ENCODE measurements around the gene CHIC2. TPM values are rescaled to one million over a fixed set of nuclear protein-coding genes. Genes with fewer than 3 reads are reported as not detected.
A peak's percentile ranks its signal among the peaks of the same experiment; 100 is the strongest.
"Not testable (repeated sequence)": the region's sequence is repeated elsewhere in the genome, so short reads cannot be mapped to it uniquely, and the experiment has no call there.

The CHIC2 gene
- polyA plus RNA-seq, 3 donors, result 23.1 to 83.3 (median 73.4) TPM

DNA sequence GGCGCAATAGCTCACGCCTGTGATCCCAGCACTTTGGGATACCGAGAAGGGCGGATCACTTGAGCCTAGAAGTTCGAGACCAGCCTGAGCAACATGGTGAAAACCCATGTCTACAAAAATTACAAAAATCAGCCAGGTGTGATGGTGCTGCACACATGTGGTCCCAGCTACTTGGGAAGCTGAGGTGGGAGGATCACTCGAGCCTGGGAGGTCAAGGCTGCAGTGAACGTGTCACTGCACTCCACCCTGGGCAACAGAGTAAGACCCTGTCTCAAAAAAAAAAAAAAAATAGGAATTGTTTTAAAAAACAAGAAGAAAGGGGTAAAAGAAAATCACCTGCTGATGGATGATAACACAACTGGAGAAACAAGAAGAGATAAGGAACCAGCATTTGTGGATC is 38.8 kb downstream of the CHIC2 start:
- H3K4me3 ChIP-seq (replicated peaks in 1 of 3; ENCODE audit: low read depth in 2 of 3, low read length in 3 of 3), result no peak overlapping the region
- no peak overlapping the region for H3K27ac ChIP-seq (ENCODE audit: low read depth in 1 of 2, low read length in 2 of 2)
- peaks cover 14 to 21% of the 10 kb centered on the region in 2 donors for H3K36me3 Mint-ChIP-seq
- no peaks in the 10 kb centered on the region for H3K9me3 ChIP-seq (replicated peaks in 1 of 2; ENCODE audit: control insufficient read depth in 1 of 2, insufficient read depth in 1 of 2, low read length in 2 of 2)
- DNase-seq, result no peak
- H3K79me2 ChIP-seq (ENCODE audit: insufficient read depth, low read length), result peaks cover 67% of the 10 kb centered on the region
- H3K4me2 ChIP-seq (replicated peaks; ENCODE audit: extremely low read depth, low read length, poor library complexity, severe bottlenecking), result no peak overlapping the region
- TF ChIP-seq, protein P1, sequence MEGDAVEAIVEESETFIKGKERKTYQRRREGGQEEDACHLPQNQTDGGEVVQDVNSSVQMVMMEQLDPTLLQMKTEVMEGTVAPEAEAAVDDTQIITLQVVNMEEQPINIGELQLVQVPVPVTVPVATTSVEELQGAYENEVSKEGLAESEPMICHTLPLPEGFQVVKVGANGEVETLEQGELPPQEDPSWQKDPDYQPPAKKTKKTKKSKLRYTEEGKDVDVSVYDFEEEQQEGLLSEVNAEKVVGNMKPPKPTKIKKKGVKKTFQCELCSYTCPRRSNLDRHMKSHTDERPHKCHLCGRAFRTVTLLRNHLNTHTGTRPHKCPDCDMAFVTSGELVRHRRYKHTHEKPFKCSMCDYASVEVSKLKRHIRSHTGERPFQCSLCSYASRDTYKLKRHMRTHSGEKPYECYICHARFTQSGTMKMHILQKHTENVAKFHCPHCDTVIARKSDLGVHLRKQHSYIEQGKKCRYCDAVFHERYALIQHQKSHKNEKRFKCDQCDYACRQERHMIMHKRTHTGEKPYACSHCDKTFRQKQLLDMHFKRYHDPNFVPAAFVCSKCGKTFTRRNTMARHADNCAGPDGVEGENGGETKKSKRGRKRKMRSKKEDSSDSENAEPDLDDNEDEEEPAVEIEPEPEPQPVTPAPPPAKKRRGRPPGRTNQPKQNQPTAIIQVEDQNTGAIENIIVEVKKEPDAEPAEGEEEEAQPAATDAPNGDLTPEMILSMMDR (IDR thresholded peaks at IDR 0.05), result no peak
- H3K4me1 Mint-ChIP-seq, result no peaks in the 10 kb centered on the region
- H3K9me3 Mint-ChIP-seq, result peaks cover 0 to 8% (median 5%) of the 10 kb centered on the region in 7 donors
- no peak overlapping the region for H3K4me3 Mint-ChIP-seq
- no peak overlapping the region for H2AFZ ChIP-seq (ENCODE audit: insufficient read depth, low read depth, low read length, poor library complexity, severe bottlenecking)
- intact Hi-C loops (cut with micrococcal nuclease), result no loop called here
- 94% methylated on average over 6 of the region's 7 CpGs for WGBS (ENCODE audit: insufficient coverage)
- H3K27me3 Mint-ChIP-seq (ENCODE audit: low read depth in 3 of 3), result no peaks in the 10 kb centered on the region
- H3K36me3 ChIP-seq (replicated peaks in 1 of 2; ENCODE audit: control insufficient read depth in 1 of 2, insufficient read depth in 2 of 2, low read length in 2 of 2), result peaks cover 2 to 21% of the 10 kb centered on the region in 2 donors
- no peaks in the 10 kb centered on the region for H3K4me1 ChIP-seq (ENCODE audit: control insufficient read depth in 1 of 2, insufficient read depth in 2 of 2, low read length in 2 of 2)
- no peak overlapping the region for H3K9ac ChIP-seq (ENCODE audit: insufficient read depth, low read length, poor library complexity, severe bottlenecking)
- H3K27ac Mint-ChIP-seq, result peak overlapping the region in 1 of 7 donors; percentile 7
- H3K27me3 ChIP-seq (ENCODE audit: control insufficient read depth in 2 of 2, insufficient read depth in 2 of 2, low read length in 2 of 2), result no peaks in the 10 kb centered on the region
- H4K20me1 ChIP-seq (ENCODE audit: insufficient read depth, low read length), result peaks cover 87% of the 10 kb centered on the region

DNA sequence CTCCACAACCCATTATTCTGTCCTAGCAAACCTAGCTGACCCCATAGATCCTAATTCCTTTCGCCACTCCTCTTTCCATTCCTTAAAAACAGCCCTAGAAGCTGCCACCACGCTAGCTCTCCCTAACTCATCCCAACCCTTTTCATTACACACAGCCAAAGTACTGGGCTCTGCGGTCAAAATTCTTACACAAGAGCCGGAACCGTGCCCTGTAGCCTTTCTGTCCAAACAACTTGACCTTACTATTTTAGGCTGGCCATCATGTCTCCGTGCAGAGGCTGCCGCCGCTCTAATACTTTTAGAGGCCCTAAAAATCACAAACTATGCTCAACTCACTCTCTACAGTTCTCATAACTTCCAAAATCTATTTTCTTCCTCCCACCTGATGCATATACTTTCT is 41.4 kb downstream of the CHIC2 start:
- H3K4me2 ChIP-seq (replicated peaks; ENCODE audit: extremely low read depth, low read length, poor library complexity, severe bottlenecking); H3K27me3 ChIP-seq (ENCODE audit: control insufficient read depth in 2 of 2, insufficient read depth in 2 of 2, low read length in 2 of 2); H3K27ac Mint-ChIP-seq; H3K36me3 Mint-ChIP-seq; H3K4me3 Mint-ChIP-seq; H3K36me3 ChIP-seq (replicated peaks in 1 of 2; ENCODE audit: control insufficient read depth in 1 of 2, insufficient read depth in 2 of 2, low read length in 2 of 2); intact Hi-C loops (cut with micrococcal nuclease); DNase-seq; H3K27me3 Mint-ChIP-seq (ENCODE audit: low read depth in 3 of 3); H3K9me3 Mint-ChIP-seq; H3K27ac ChIP-seq (ENCODE audit: low read depth in 1 of 2, low read length in 2 of 2); H3K4me3 ChIP-seq (replicated peaks in 1 of 3; ENCODE audit: low read depth in 2 of 3, low read length in 3 of 3); H3K9me3 ChIP-seq (replicated peaks in 1 of 2; ENCODE audit: control insufficient read depth in 1 of 2, insufficient read depth in 1 of 2, low read length in 2 of 2); H3K9ac ChIP-seq (ENCODE audit: insufficient read depth, low read length, poor library complexity, severe bottlenecking); H3K4me1 Mint-ChIP-seq; H2AFZ ChIP-seq (ENCODE audit: insufficient read depth, low read depth, low read length, poor library complexity, severe bottlenecking); H3K4me1 ChIP-seq (ENCODE audit: control insufficient read depth in 1 of 2, insufficient read depth in 2 of 2, low read length in 2 of 2): not testable (repeated sequence)
- WGBS (ENCODE audit: insufficient coverage), result 97% methylated on average over 8 of the region's 8 CpGs
- H3K79me2 ChIP-seq (ENCODE audit: insufficient read depth, low read length), result peaks cover 59% of the 10 kb centered on the region
- H4K20me1 ChIP-seq (ENCODE audit: insufficient read depth, low read length), result peaks cover 88% of the 10 kb centered on the region

Data from CD14-positive monocyte (primary cell).